Measurements from ENCODE around the gene ZNF444.

- TF ChIP-seq POLR2A (IDR thresholded peaks at IDR 0.05) (no peak), CTCF (IDR thresholded peaks at IDR 0.05) (no peak)
Measured at GRCh38 chr19:56144831-56145230, 3.7 kb downstream of the ZNF444 start.

Data from esophagus squamous epithelium (tissue), 4 donors.